Fibroblast of villous mesenchyme (primary cell): Measurements from ENCODE around the gene CDCP1. TPM values are rescaled to one million over a fixed set of nuclear protein-coding genes. Genes with fewer than 3 reads are reported as not detected.

ENCODE experiments used
- DNase-seq: peaks from one replicate; pipeline ENCODE4 v3.0.0-alpha.2; 2010; ENCODE audit warnings: low read depth
- H3K4me3 ChIP-seq: 2 replicates; pipeline ENCODE4 v1.5.1; 2011; ENCODE audit warnings: low read depth, mild to moderate bottlenecking, low read length
- total RNA-seq: library from RNA; depleted of rRNA; stranded (reverse); fragments of >200 nt; gene quantifications from 2 replicates; pipeline ENCODE4 v1.2.3, GENCODE V29; 2012
- TF ChIP-seq, protein P1 (sequence below): IDR thresholded peaks from 2 replicates; pipeline ENCODE4 v1.5.1; 2012; ENCODE audit warnings: low read depth, mild to moderate bottlenecking, low read length; ENCODE audit not compliant: insufficient read depth

Gene CDCP1
- total RNA-seq, 1 donor = 10.4 TPM

DNA sequence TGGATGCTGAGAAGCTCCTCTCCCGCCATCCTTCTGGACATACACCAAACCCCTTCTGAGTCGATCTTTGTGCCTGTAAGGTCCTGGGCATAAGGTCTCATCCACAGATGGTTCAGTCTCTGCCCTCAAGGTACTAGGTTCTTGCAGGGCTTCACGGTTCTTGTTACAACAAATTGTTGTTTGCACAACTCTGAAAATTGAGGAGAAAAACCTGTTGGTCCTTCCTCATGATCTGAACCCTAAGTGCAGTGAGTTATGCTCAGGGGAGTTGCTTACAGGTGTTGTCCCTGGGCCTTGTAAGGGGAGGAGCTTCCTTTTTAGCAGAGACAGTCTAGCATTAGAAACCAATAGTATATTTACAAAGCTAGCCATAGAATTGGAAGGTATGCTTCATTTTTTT is 15.7 kb downstream of the CDCP1 start:
- no peak overlapping the region for H3K4me3 ChIP-seq
- DNase-seq = no peak
- TF ChIP-seq, protein P1, sequence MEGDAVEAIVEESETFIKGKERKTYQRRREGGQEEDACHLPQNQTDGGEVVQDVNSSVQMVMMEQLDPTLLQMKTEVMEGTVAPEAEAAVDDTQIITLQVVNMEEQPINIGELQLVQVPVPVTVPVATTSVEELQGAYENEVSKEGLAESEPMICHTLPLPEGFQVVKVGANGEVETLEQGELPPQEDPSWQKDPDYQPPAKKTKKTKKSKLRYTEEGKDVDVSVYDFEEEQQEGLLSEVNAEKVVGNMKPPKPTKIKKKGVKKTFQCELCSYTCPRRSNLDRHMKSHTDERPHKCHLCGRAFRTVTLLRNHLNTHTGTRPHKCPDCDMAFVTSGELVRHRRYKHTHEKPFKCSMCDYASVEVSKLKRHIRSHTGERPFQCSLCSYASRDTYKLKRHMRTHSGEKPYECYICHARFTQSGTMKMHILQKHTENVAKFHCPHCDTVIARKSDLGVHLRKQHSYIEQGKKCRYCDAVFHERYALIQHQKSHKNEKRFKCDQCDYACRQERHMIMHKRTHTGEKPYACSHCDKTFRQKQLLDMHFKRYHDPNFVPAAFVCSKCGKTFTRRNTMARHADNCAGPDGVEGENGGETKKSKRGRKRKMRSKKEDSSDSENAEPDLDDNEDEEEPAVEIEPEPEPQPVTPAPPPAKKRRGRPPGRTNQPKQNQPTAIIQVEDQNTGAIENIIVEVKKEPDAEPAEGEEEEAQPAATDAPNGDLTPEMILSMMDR = no peak

DNA sequence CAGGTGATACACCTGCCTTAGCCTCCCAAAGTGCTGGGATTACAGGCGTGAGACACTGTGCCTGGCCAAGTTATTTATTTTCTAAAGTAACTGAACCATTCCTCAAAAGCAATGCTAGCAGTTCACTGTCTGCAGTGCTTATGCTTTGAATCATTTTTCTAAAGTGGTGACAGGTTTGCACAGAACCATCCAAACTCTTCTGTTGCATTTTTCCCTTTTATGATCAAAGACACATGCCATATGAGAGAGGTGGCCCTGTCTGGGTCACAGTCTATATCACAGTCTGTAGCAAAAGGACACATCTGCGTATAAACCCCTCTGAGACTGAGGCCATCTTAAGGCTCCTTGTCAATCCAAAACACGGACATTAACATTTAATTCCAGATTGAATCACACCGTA is 17.2 kb downstream of the CDCP1 start:
- TF ChIP-seq, protein P1 = no peak
- no peak for DNase-seq
- H3K4me3 ChIP-seq = no peak overlapping the region

DNA sequence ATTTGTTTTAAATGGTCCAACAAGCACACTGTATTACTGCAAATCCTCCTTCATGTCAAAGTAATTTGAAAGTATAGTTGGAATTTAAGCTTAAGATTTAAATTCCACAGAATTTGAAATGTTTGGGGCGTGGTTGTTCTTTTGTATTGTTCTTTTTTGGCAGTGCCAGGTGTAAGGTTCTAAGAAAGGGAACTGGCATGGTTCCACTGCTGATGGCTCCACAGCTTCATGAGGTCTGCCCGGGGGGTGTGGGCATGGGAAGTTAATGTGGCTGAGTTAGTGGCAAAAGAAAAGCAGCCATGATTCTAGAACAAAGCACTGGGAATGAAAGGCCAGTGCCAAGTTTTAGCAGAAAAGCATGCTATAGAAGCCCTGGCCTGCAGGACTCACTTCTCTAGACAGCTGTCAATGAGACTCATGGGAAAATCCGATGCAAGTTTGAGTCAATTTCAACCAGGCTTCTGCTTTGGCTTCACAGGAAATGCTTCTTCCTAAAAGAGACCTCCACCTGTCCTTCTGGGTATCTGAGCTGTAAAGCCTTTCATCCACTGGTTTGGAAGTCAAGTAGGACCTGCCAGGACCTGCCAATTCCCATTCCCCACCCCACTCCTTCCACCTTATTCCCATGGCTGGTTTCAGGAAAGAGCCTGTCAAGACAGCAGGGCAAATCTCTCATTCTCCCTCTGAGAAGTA is 18.9 kb downstream of the CDCP1 start:
- TF ChIP-seq, protein P1 = no peak
- DNase-seq = no peak
- no peak overlapping the region for H3K4me3 ChIP-seq

GRCh38 chr3:45126730-45127129 is 19.4 kb downstream of the CDCP1 start:
- no peak overlapping the region for H3K4me3 ChIP-seq
- DNase-seq = no peak
- TF ChIP-seq, protein P1 = no peak

GRCh38 chr3:45125550-45126026 is 20.6 kb downstream of the CDCP1 start:
- no peak overlapping the region for H3K4me3 ChIP-seq
- TF ChIP-seq, protein P1 = no peak

GRCh38 chr3:45124956-45125355 is 21.2 kb downstream of the CDCP1 start:
- H3K4me3 ChIP-seq = no peak overlapping the region
- no peak for DNase-seq
- TF ChIP-seq, protein P1 = no peak

More at GRCh38 chr3:45125550-45126026, 20.6 kb downstream of the CDCP1 start:
- DNase-seq = no peak

- no peak for DNase-seq
- TF ChIP-seq, protein P1 = no peak
- H3K4me3 ChIP-seq = no peak overlapping the region
These were observed 21.8 kb downstream of the CDCP1 start for GRCh38 chr3:45124352-45124751.
